GM12892 (cell line): Measurements from ENCODE around the gene C10orf90.

Source experiments
- POLR2A ChIP-seq: IDR thresholded peaks from 2 replicates; pipeline ENCODE4 v1.6.1; 2011; ENCODE audit warnings: low read depth, low read length, control low read depth
- POLR2AphosphoS5 ChIP-seq: IDR thresholded peaks from 2 replicates; pipeline ENCODE4 v1.6.1; 2011; ENCODE audit warnings: low read depth, low read length, control low read depth
- TAF1 ChIP-seq: IDR thresholded peaks from 2 replicates; pipeline ENCODE4 v1.6.1; 2011; ENCODE audit warnings: low read depth, mild to moderate bottlenecking, control low read depth, low read length, borderline replicate concordance

GRCh38 chr10:126425032-126425431 lies 245.5 kb downstream of the C10orf90 start:
- TF ChIP-seq POLR2A (no peak), TAF1 (no peak), POLR2AphosphoS5 (no peak)
